HepG2 (cell line): ENCODE data around the gene PGPEP1. TPM values are rescaled to one million over a fixed set of nuclear protein-coding genes. Genes with fewer than 3 reads are reported as not detected.

Experiments
- FOXK1 ChIP-seq: sonication (generic); formaldehyde crosslinking; IDR thresholded peaks from 2 replicates; pipeline ENCODE4 v1.4.0; 2020; ENCODE audit warnings: low read depth, missing genetic modification reagents, borderline replicate concordance
- KMT2B ChIP-seq: IDR thresholded peaks from 2 replicates; pipeline ENCODE4 v1.6.1; 2016; ENCODE audit warnings: missing genetic modification reagents, missing compliant biosample characterization
- NFE2 ChIP-seq: sonication (generic); formaldehyde crosslinking; IDR thresholded peaks from 2 replicates; pipeline ENCODE4 v1.4.0; 2020; ENCODE audit warnings: missing genetic modification reagents
- PCBP1 ChIP-seq: fragments of 200-400 bp; formaldehyde crosslinking; IDR thresholded peaks from 2 replicates; pipeline ENCODE4 v1.6.1; 2017; ENCODE audit warnings: mild to moderate bottlenecking, low read depth, low read length, borderline replicate concordance
- STAG1 ChIP-seq: sonication (generic); formaldehyde crosslinking; IDR thresholded peaks from 2 replicates; pipeline ENCODE4 v1.4.0; 2020; ENCODE audit warnings: missing genetic modification reagents
- ZNF280B ChIP-seq: sonication (generic); formaldehyde crosslinking; IDR thresholded peaks from 2 replicates; pipeline ENCODE4 v1.5.0; 2020; ENCODE audit warnings: missing genetic modification reagents, mild to moderate bottlenecking, borderline replicate concordance
- ZNF282 ChIP-seq: fragments of 450-650 bp; IDR thresholded peaks from 2 replicates; pipeline ENCODE4 v1.6.1; 2018; ENCODE audit not compliant: partially characterized antibody
- ZNF468 ChIP-seq: sonication (generic); formaldehyde crosslinking; IDR thresholded peaks from 2 replicates; pipeline ENCODE4 v1.8.0; 2022; ENCODE audit warnings: mild to moderate bottlenecking, moderate library complexity, missing genetic modification reagents
- ZNF557 ChIP-seq: sonication (generic); formaldehyde crosslinking; IDR thresholded peaks from 2 replicates; pipeline ENCODE4 v1.4.0; 2020; ENCODE audit warnings: missing genetic modification reagents
- polyA plus RNA-seq, 8 experiments: library from polyadenylated mRNA; depleted of rRNA in 3 of 8; stranded (reverse) in 7 of 8; unstranded in 1 of 8; fragments of >200 nt; fragmentation: Illumina TruSeq in 4 of 8; extraction: Trizol in 4 of 8; gene quantifications; 2 replicates each; pipeline versions ENCODE4 v1.2.1 to v1.2.3, GENCODE V29; 2011 to 2016; ENCODE audit warnings: low read depth in 4 of 8, missing spikeins in 1 of 8, mixed read lengths in 1 of 8; ENCODE audit not compliant: insufficient read depth in 1 of 8
- total RNA-seq, 5 experiments: library from RNA; depleted of rRNA; stranded (reverse); fragments of >200 nt; fragmentation: Illumina TruSeq; extraction: Trizol; gene quantifications; 2 replicates each; pipeline ENCODE4 v1.2.3, GENCODE V29; 2016; ENCODE audit warnings: low read depth in 1 of 5
- TF ChIP-seq, protein P1 (sequence below): IDR thresholded peaks from 2 replicates; pipeline ENCODE4 v1.4.0; 2020; ENCODE audit warnings: mild to moderate bottlenecking, missing genetic modification reagents
- TF ChIP-seq, protein P2 (sequence below): IDR thresholded peaks from 2 replicates; pipeline ENCODE4 v1.6.1; 2016; ENCODE audit warnings: mild to moderate bottlenecking
- TF ChIP-seq, protein P3 (sequence below): sonication (generic); formaldehyde crosslinking; IDR thresholded peaks from 2 replicates; pipeline ENCODE4 v1.9.0; 2021; ENCODE audit warnings: mild to moderate bottlenecking, missing genetic modification reagents
- TF ChIP-seq, protein P4 (sequence below): sonication (generic); formaldehyde crosslinking; IDR thresholded peaks from 2 replicates; pipeline ENCODE4 v1.5.0; 2020; ENCODE audit warnings: missing genetic modification reagents, mild to moderate bottlenecking, borderline replicate concordance

Gene PGPEP1
- total and polyA plus RNA-seq, 2 of the 13 experiments (the other 11 are each of a cell fraction or from before 2014, with no cell fraction given), result 53.1 to 56.6 TPM

GRCh38 chr19:18388100-18388959, 47.9 kb downstream of the PGPEP1 start (continued):
- TF ChIP-seq, protein P1, sequence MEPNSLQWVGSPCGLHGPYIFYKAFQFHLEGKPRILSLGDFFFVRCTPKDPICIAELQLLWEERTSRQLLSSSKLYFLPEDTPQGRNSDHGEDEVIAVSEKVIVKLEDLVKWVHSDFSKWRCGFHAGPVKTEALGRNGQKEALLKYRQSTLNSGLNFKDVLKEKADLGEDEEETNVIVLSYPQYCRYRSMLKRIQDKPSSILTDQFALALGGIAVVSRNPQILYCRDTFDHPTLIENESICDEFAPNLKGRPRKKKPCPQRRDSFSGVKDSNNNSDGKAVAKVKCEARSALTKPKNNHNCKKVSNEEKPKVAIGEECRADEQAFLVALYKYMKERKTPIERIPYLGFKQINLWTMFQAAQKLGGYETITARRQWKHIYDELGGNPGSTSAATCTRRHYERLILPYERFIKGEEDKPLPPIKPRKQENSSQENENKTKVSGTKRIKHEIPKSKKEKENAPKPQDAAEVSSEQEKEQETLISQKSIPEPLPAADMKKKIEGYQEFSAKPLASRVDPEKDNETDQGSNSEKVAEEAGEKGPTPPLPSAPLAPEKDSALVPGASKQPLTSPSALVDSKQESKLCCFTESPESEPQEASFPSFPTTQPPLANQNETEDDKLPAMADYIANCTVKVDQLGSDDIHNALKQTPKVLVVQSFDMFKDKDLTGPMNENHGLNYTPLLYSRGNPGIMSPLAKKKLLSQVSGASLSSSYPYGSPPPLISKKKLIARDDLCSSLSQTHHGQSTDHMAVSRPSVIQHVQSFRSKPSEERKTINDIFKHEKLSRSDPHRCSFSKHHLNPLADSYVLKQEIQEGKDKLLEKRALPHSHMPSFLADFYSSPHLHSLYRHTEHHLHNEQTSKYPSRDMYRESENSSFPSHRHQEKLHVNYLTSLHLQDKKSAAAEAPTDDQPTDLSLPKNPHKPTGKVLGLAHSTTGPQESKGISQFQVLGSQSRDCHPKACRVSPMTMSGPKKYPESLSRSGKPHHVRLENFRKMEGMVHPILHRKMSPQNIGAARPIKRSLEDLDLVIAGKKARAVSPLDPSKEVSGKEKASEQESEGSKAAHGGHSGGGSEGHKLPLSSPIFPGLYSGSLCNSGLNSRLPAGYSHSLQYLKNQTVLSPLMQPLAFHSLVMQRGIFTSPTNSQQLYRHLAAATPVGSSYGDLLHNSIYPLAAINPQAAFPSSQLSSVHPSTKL (CRISPR knock-in tag), result no peak; the same call in 1 of the 2 replicates
- TF ChIP-seq, protein P2, sequence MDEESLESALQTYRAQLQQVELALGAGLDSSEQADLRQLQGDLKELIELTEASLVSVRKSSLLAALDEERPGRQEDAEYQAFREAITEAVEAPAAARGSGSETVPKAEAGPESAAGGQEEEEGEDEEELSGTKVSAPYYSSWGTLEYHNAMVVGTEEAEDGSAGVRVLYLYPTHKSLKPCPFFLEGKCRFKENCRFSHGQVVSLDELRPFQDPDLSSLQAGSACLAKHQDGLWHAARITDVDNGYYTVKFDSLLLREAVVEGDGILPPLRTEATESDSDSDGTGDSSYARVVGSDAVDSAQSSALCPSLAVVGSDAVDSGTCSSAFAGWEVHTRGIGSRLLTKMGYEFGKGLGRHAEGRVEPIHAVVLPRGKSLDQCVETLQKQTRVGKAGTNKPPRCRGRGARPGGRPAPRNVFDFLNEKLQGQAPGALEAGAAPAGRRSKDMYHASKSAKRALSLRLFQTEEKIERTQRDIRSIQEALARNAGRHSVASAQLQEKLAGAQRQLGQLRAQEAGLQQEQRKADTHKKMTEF (CRISPR knock-in tag), result peak; percentile 95
- peak; percentile 52; the same call in 1 of the 2 replicates for TF ChIP-seq FOXK1 (CRISPR knock-in tag)
- peak; percentile 90 for TF ChIP-seq ZNF557 (CRISPR knock-in tag)
- TF ChIP-seq, protein P3, sequence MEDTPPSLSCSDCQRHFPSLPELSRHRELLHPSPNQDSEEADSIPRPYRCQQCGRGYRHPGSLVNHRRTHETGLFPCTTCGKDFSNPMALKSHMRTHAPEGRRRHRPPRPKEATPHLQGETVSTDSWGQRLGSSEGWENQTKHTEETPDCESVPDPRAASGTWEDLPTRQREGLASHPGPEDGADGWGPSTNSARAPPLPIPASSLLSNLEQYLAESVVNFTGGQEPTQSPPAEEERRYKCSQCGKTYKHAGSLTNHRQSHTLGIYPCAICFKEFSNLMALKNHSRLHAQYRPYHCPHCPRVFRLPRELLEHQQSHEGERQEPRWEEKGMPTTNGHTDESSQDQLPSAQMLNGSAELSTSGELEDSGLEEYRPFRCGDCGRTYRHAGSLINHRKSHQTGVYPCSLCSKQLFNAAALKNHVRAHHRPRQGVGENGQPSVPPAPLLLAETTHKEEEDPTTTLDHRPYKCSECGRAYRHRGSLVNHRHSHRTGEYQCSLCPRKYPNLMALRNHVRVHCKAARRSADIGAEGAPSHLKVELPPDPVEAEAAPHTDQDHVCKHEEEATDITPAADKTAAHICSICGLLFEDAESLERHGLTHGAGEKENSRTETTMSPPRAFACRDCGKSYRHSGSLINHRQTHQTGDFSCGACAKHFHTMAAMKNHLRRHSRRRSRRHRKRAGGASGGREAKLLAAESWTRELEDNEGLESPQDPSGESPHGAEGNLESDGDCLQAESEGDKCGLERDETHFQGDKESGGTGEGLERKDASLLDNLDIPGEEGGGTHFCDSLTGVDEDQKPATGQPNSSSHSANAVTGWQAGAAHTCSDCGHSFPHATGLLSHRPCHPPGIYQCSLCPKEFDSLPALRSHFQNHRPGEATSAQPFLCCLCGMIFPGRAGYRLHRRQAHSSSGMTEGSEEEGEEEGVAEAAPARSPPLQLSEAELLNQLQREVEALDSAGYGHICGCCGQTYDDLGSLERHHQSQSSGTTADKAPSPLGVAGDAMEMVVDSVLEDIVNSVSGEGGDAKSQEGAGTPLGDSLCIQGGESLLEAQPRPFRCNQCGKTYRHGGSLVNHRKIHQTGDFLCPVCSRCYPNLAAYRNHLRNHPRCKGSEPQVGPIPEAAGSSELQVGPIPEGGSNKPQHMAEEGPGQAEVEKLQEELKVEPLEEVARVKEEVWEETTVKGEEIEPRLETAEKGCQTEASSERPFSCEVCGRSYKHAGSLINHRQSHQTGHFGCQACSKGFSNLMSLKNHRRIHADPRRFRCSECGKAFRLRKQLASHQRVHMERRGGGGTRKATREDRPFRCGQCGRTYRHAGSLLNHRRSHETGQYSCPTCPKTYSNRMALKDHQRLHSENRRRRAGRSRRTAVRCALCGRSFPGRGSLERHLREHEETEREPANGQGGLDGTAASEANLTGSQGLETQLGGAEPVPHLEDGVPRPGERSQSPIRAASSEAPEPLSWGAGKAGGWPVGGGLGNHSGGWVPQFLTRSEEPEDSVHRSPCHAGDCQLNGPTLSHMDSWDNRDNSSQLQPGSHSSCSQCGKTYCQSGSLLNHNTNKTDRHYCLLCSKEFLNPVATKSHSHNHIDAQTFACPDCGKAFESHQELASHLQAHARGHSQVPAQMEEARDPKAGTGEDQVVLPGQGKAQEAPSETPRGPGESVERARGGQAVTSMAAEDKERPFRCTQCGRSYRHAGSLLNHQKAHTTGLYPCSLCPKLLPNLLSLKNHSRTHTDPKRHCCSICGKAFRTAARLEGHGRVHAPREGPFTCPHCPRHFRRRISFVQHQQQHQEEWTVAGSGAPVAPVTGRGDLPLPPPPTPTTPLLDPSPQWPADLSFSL, result no peak
- TF ChIP-seq, protein P4, sequence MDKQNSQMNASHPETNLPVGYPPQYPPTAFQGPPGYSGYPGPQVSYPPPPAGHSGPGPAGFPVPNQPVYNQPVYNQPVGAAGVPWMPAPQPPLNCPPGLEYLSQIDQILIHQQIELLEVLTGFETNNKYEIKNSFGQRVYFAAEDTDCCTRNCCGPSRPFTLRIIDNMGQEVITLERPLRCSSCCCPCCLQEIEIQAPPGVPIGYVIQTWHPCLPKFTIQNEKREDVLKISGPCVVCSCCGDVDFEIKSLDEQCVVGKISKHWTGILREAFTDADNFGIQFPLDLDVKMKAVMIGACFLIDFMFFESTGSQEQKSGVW (CRISPR knock-in tag), result peak; percentile 80; the same call in 1 of the 2 replicates
- TF ChIP-seq ZNF282, result no peak
- TF ChIP-seq ZNF468 (CRISPR knock-in tag), result no peak
- TF ChIP-seq STAG1 (CRISPR knock-in tag), result peak; percentile 70
- no peak; the same call in 1 of the 2 replicates for TF ChIP-seq KMT2B
- TF ChIP-seq NFE2, result no peak
- TF ChIP-seq PCBP1, result peak; percentile 78; the same call in 1 of the 2 replicates
- no peak; the same call in 1 of the 2 replicates for TF ChIP-seq ZNF280B
